Endothelial cell (in vitro differentiated cells): ENCODE data around the gene NSG2. TPM values are rescaled to one million over a fixed set of nuclear protein-coding genes. Genes with fewer than 3 reads are reported as not detected.
"Not testable (repeated sequence)": the region's sequence is repeated elsewhere in the genome, so short reads cannot be mapped to it uniquely, and the experiment has no call there.

Experiments used
- DNase-seq: peaks from one replicate; pipeline ENCODE4 v3.0.0; 2021; ENCODE audit warnings: low spot score
- H3K27ac Mint-ChIP-seq: one replicate; pipeline ENCODE4 v1.8.0; 2021; ENCODE audit warnings: mixed read lengths, inconsistent platforms; ENCODE audit not compliant: unreplicated experiment
- H3K27me3 Mint-ChIP-seq: one replicate; pipeline ENCODE4 v1.8.0; 2021; ENCODE audit warnings: mild to moderate bottlenecking, moderate library complexity, mixed read lengths, inconsistent platforms; ENCODE audit not compliant: unreplicated experiment
- H3K36me3 Mint-ChIP-seq: one replicate; pipeline ENCODE4 v1.8.0; 2021; ENCODE audit warnings: mild to moderate bottlenecking, low read depth, mixed read lengths, inconsistent platforms; ENCODE audit not compliant: unreplicated experiment
- H3K4me1 Mint-ChIP-seq: one replicate; pipeline ENCODE4 v1.8.0; 2021; ENCODE audit warnings: mild to moderate bottlenecking, mixed read lengths, inconsistent platforms; ENCODE audit not compliant: unreplicated experiment
- H3K4me3 Mint-ChIP-seq: one replicate; pipeline ENCODE4 v1.8.0; 2021; ENCODE audit warnings: mild to moderate bottlenecking, mixed read lengths, inconsistent platforms; ENCODE audit not compliant: unreplicated experiment
- H3K9me3 Mint-ChIP-seq: one replicate; pipeline ENCODE4 v1.8.0; 2021; ENCODE audit warnings: mixed read lengths, inconsistent platforms; ENCODE audit not compliant: unreplicated experiment
- CTCF ChIP-seq: fragments of 200-600 bp; sonication (generic); IDR thresholded peaks from one replicate; pipeline ENCODE4 v1.5.0; 2021; ENCODE audit warnings: antibody characterized with exemption; ENCODE audit not compliant: unreplicated experiment
- total RNA-seq: library from RNA; stranded (reverse); fragmentation: NEBNext Ultra II Directional; extraction: Animal tissue kit (Norgen Biotek cat#: 25700); gene quantifications from one replicate; pipeline ENCODE4 v1.2.1, GENCODE V29; 2021; ENCODE audit not compliant: unreplicated experiment

The NSG2 gene
- total RNA-seq, 1 donor from 2014 or later: not detected

- Mint-ChIP-seq H3K4me3 (no peak overlapping the region), H3K27me3 (peaks cover 3% of the 10 kb centered on the region), H3K9me3 (no peaks in the 10 kb centered on the region), H3K36me3 (no peaks in the 10 kb centered on the region), H3K27ac (no peak overlapping the region), H3K4me1 (no peaks in the 10 kb centered on the region)
- DNase-seq: no peak
- no peak for TF ChIP-seq CTCF
Measured at GRCh38 chr5:174146556-174146955, 101.0 kb downstream of the NSG2 start.

GRCh38 chr5:174147012-174147411, 101.5 kb downstream of the NSG2 start:
- H3K27ac Mint-ChIP-seq, H3K4me3 Mint-ChIP-seq, H3K4me1 Mint-ChIP-seq, DNase-seq, H3K27me3 Mint-ChIP-seq, H3K9me3 Mint-ChIP-seq, H3K36me3 Mint-ChIP-seq: not testable (repeated sequence)

- Mint-ChIP-seq H3K36me3 (no peaks in the 10 kb centered on the region), H3K4me1 (no peaks in the 10 kb centered on the region), H3K4me3 (no peak overlapping the region), H3K9me3 (no peaks in the 10 kb centered on the region), H3K27me3 (peaks cover 3% of the 10 kb centered on the region), H3K27ac (no peak overlapping the region)
- no peak for TF ChIP-seq CTCF
- no peak for DNase-seq
Measured at GRCh38 chr5:174147551-174147950, 102.0 kb downstream of the NSG2 start.

GRCh38 chr5:174148721-174149120, 103.2 kb downstream of the NSG2 start:
- H3K27me3 Mint-ChIP-seq: peaks cover 3% of the 10 kb centered on the region
- TF ChIP-seq CTCF: no peak
- H3K36me3 Mint-ChIP-seq: no peaks in the 10 kb centered on the region
- no peaks in the 10 kb centered on the region for H3K4me1 Mint-ChIP-seq
- no peak for DNase-seq
- no peak overlapping the region for H3K27ac Mint-ChIP-seq
- H3K4me3 Mint-ChIP-seq: no peak overlapping the region
- H3K9me3 Mint-ChIP-seq: no peaks in the 10 kb centered on the region

- no peak for TF ChIP-seq CTCF
- no peak for DNase-seq
- H3K4me1 Mint-ChIP-seq: no peaks in the 10 kb centered on the region
- H3K27ac Mint-ChIP-seq: no peak overlapping the region
- no peaks in the 10 kb centered on the region for H3K36me3 Mint-ChIP-seq
- peaks cover 3% of the 10 kb centered on the region for H3K27me3 Mint-ChIP-seq
- no peak overlapping the region for H3K4me3 Mint-ChIP-seq
- no peaks in the 10 kb centered on the region for H3K9me3 Mint-ChIP-seq
Measured at GRCh38 chr5:174149426-174149825, 103.9 kb downstream of the NSG2 start.

- TF ChIP-seq CTCF: no peak
- H3K27ac Mint-ChIP-seq: no peak overlapping the region
- no peak overlapping the region for H3K4me3 Mint-ChIP-seq
- DNase-seq: no peak
- H3K4me1 Mint-ChIP-seq: no peaks in the 10 kb centered on the region
- no peaks in the 10 kb centered on the region for H3K9me3 Mint-ChIP-seq
- no peaks in the 10 kb centered on the region for H3K36me3 Mint-ChIP-seq
- H3K27me3 Mint-ChIP-seq: peaks cover 3% of the 10 kb centered on the region
Measured at GRCh38 chr5:174149989-174150388, 104.5 kb downstream of the NSG2 start.
